D721Med (cell line): ENCODE results near the gene DNAI1.

Experiments
- DNase-seq: peaks from one replicate; pipeline ENCODE4 v3.0.0; 2011; ENCODE audit warnings: low spot score; ENCODE audit not compliant: insufficient read length
- FAIRE-seq: peaks from 2 replicates; lab custom pipeline; 2011; peaks lifted over from hg19 to GRCh38; lab: Jason Lieb, UNC
- TF ChIP-seq, protein P1 (sequence below): IDR thresholded peaks from 2 replicates; pipeline ENCODE4 v1.5.1; 2012; ENCODE audit warnings: mild to moderate bottlenecking, control low read depth; ENCODE audit not compliant: insufficient read depth; ENCODE audit errors: missing control alignments

Gene DNAI1

DNA sequence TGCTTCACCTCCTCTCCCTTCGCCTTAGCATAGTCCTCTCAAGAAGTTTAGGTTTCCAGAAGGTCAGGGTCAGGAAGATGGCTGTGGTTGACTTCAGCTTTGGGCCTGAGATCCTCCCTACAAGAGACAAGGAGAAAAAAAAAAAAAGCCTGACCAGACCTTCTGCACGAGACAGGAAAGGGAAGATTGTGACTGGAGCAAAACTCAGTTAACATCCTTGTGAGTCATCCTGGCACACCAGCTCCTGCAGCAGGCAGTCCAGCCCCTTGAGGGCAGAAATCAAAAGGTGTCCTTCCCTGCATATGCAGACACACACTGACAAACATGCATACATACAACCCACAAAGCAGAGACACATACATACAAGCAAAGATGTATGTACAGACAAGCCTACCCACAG is 82.2 kb downstream of the DNAI1 start:
- FAIRE-seq (no peak), DNase-seq (no peak)
- TF ChIP-seq, protein P1, sequence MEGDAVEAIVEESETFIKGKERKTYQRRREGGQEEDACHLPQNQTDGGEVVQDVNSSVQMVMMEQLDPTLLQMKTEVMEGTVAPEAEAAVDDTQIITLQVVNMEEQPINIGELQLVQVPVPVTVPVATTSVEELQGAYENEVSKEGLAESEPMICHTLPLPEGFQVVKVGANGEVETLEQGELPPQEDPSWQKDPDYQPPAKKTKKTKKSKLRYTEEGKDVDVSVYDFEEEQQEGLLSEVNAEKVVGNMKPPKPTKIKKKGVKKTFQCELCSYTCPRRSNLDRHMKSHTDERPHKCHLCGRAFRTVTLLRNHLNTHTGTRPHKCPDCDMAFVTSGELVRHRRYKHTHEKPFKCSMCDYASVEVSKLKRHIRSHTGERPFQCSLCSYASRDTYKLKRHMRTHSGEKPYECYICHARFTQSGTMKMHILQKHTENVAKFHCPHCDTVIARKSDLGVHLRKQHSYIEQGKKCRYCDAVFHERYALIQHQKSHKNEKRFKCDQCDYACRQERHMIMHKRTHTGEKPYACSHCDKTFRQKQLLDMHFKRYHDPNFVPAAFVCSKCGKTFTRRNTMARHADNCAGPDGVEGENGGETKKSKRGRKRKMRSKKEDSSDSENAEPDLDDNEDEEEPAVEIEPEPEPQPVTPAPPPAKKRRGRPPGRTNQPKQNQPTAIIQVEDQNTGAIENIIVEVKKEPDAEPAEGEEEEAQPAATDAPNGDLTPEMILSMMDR = no peak

DNA sequence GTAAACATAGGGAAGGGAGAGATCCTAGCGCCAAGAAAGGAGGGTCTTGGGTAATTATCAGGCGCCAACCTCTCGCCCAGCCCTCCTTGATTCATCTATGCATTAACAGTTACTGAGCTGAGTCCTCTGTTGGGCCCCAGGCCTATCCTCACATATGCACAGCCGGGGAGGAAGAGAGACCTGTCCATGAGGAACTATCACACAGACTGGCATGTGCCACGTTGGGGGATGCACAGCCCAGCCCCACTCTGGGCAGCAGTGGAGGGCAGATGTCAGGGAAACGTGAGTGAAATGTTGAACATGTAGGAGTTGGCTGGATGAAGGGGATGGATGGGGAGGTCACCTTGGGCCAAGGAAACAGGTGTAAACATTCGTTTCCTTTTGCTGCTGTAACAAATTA is 82.9 kb downstream of the DNAI1 start:
- TF ChIP-seq, protein P1 = no peak
- FAIRE-seq (no peak), DNase-seq (no peak)

DNA sequence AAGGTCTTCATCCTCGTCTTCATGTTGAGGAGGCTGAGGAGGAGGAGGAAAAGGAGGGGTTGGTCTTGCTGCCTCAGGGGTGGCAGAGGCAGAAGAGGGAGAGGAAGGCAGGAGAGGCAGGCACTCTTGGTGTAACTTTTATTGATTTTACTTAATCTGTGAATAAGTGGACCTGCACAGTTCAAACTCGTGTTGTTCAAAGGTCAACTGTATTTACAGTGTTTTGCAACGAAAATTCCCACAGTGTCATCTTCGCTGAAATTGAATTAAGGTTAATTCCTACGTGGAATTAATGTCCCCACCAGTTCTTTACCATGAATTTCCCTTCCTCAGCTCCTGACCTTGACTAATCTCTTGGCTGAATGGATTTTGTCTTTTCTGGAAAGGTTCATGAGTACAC is 85.4 kb downstream of the DNAI1 start:
- TF ChIP-seq, protein P1 = no peak
- FAIRE-seq = no peak
- DNase-seq = no peak

DNA sequence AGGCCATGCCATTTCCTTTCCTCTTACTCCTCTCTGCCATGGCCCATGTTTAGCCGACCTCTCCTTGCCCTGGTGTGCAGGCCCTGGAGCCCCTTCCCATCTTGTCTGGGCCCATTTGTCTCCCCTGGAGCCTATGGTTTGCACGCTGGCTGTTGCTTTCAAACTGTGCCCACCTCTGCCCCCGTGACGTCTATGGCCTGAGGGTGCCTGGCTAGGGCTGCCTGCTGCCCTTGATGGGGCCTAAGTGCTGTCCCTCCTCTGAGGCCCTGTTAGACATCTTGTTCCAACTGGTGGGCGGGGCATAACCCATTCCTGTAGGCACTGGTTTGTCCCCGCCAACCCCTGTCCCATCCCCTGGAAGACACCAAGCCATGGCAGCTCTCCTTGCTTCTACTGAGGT is 86.9 kb downstream of the DNAI1 start:
- no peak for FAIRE-seq
- DNase-seq = no peak
- TF ChIP-seq, protein P1 = no peak

DNA sequence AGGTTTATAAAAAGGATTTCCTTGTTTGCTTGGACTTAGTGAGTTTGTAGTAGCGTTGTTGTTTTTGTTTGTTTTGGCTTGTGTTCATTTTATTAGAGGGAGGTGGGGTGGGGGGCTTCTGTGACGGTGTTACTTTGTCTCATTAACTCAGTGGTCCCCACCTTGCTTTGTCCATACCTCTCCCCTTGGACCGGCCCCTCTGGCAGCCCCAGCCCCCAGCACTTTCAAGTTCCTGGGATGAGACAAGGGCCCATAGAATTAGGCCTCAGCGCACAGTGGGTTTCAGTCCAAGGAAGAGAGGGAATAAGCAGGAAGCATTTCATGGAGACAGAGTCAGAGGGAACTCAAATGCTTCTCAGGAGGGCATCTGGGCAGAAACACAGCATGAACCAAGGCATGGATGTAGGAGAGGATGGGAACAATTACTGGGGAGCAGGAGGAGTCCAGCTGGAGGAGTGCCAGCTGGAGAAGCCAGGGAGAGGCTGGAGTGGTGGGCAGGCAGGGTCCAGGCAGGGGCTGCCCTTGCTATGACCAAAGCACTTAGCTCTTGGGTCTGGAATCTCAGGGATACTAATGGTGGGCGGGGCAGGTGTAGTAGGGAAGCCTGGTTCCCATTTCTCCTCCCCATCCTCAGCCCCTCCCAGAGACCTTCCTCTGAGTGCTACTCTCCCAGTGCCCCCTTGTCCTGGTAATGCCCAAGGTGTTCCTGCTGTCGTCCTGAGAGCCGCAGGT is 87.7 kb downstream of the DNAI1 start:
- no peak for DNase-seq
- TF ChIP-seq, protein P1 = no peak
- FAIRE-seq = no peak

GRCh38 chr9:34546834-34547827 is 88.5 kb downstream of the DNAI1 start:
- no peak for FAIRE-seq
- DNase-seq = no peak
- TF ChIP-seq, protein P1 = peak; percentile 63
